Transverse colon (tissue), 4 donors: ENCODE measurements around the gene UBASH3B. TPM values are rescaled to one million over a fixed set of nuclear protein-coding genes. Genes with fewer than 3 reads are reported as not detected.

Experiments used
- DNase-seq: peaks from one replicate; pipeline ENCODE4 v3.0.0-alpha.2; 2019
- H3K27ac ChIP-seq, 4 donors: fragments of 200-600 bp; sonication (generic); 2 replicates each; pipeline ENCODE4 v1.5.1; 2016 to 2018; ENCODE audit warnings: inconsistent platforms in 4 of 4
- H3K27me3 ChIP-seq: fragments of 200-600 bp; sonication (generic); 2 replicates; pipeline ENCODE4 v1.5.1; 2017; ENCODE audit warnings: inconsistent platforms
- H3K36me3 ChIP-seq, 4 donors: fragments of 200-600 bp; sonication (generic); 2 replicates each; pipeline ENCODE4 v1.5.1; 2017 to 2019; ENCODE audit warnings: inconsistent platforms in 4 of 4
- H3K4me1 ChIP-seq, 4 donors: fragments of 200-600 bp; sonication (generic); 2 replicates each; pipeline ENCODE4 v1.5.1; 2017 to 2020; ENCODE audit warnings: inconsistent platforms in 4 of 4
- H3K4me3 ChIP-seq, 4 donors: fragments of 200-600 bp; sonication (generic); 1 replicate in 1 of 4; 2 replicates in 3 of 4; pipeline versions ENCODE4 v1.5.1 to v1.6.1; 2017 to 2019; ENCODE audit warnings: inconsistent platforms in 4 of 4
- H3K9me3 ChIP-seq, 2 donors: fragments of 200-600 bp; sonication (generic); 2 replicates each; pipeline ENCODE4 v1.5.1; 2017 to 2019; ENCODE audit warnings: inconsistent platforms in 2 of 2
- EP300 ChIP-seq: sonication (generic); formaldehyde crosslinking; IDR thresholded peaks from one replicate; pipeline ENCODE4 v1.6.1; 2017; ENCODE audit warnings: antibody characterized with exemption, low read depth
- POLR2A ChIP-seq: fragments of 450-650 bp; IDR thresholded peaks from one replicate; pipeline ENCODE4 v1.6.1; 2016; ENCODE audit warnings: antibody characterized with exemption, mild to moderate bottlenecking, moderate library complexity
- POLR2AphosphoS5 ChIP-seq, 3 donors: sonication (generic); formaldehyde crosslinking; IDR thresholded peaks; one replicate each; pipeline ENCODE4 v1.6.1; 2016; ENCODE audit warnings: antibody characterized with exemption in 3 of 3
- WGBS, 2 donors: methylation state at CpG; one replicate each; pipeline ENCODE4 v1.1.5; 2018; ENCODE audit warnings: low coverage in 1 of 2; 5-methylcytosine and 5-hydroxymethylcytosine counted together
- in situ Hi-C, 4 donors: fragments of 200-750 bp; cut with MboI; loops; one replicate each; pipeline versions ENCODE4 v1.15.0 to v1.15.1; 2017; ENCODE audit warnings: low sequenced_read_pairs in 3 of 4, low pct_ligation_motif_present in 1 of 4, low pct_unique_long_range_greater_than_20kb in 1 of 4
- intact Hi-C: fragments of 100-400 bp; cut with DNase I; formaldehyde crosslinking; loops from one replicate; pipeline ENCODE4 v1.15.1; 2023; ENCODE audit warnings: low total_unique reads
- total RNA-seq, 4 donors: library from RNA; depleted of rRNA; stranded (reverse); fragments of >200 nt; gene quantifications; one replicate each; pipeline ENCODE4 v1.1.0, GENCODE V29; 2016
- TF ChIP-seq, protein P1 (sequence below), 5 experiments: fragments of 200-600 bp in 3 of 5; fragments of 450-650 bp in 2 of 5; sonication (generic) in 3 of 5; IDR thresholded peaks; 1 replicate in 2 of 5; 2 replicates in 3 of 5; pipeline ENCODE4 v1.5.1; 2016 to 2017; ENCODE audit warnings: antibody characterized with exemption in 5 of 5, inconsistent platforms in 3 of 5, mild to moderate bottlenecking in 2 of 5, moderate library complexity in 1 of 5

UBASH3B gene
- total RNA-seq, 4 donors from 2014 or later, result 2.0 to 101 (median 17.0) TPM

- H3K27me3 ChIP-seq, result no peaks in the 10 kb centered on the region
- DNase-seq, result peak; percentile 35
- H3K9me3 ChIP-seq, result no peaks in the 10 kb centered on the region
- WGBS, 2 donors, result 47 to 73% methylated on average over 6 to 12 of the region's 12 CpGs
- in situ Hi-C loops, result no loop called here
- no peak overlapping the region for H3K4me3 ChIP-seq
- H3K27ac ChIP-seq, result peak overlapping the region; percentile 45 to 60 (median 54)
- TF ChIP-seq POLR2AphosphoS5 (IDR thresholded peaks at IDR 0.05) (peak in 1 of 3 donors; percentile 12), POLR2A (peak; percentile 17), EP300 (no peak)
- no peaks in the 10 kb centered on the region for H3K36me3 ChIP-seq
- intact Hi-C loops, result no loop called here
- H3K4me1 ChIP-seq, result peaks cover 0 to 14% (median 0%) of the 10 kb centered on the region in 4 donors
Observed at GRCh38 chr11:122741613-122742300, 86.2 kb downstream of the UBASH3B start.

GRCh38 chr11:122742301-122743018 lies 86.9 kb downstream of the UBASH3B start:
- WGBS, 2 donors, result 70 to 78% methylated on average over 2 to 11 of the region's 11 CpGs
- in situ Hi-C loops, result no loop called here
- Histone ChIP-seq H3K27ac (peak overlapping the region; percentile 45 to 60 (median 54)), H3K36me3 (no peaks in the 10 kb centered on the region), H3K4me3 (no peak overlapping the region), H3K9me3 (no peaks in the 10 kb centered on the region), H3K4me1 (peaks cover 0 to 14% (median 0%) of the 10 kb centered on the region in 4 donors), H3K27me3 (no peaks in the 10 kb centered on the region)
- DNase-seq, result no peak
- TF ChIP-seq EP300 (no peak), POLR2A (no peak), POLR2AphosphoS5 (IDR thresholded peaks at IDR 0.05) (no peak)
- TF ChIP-seq, protein P1, sequence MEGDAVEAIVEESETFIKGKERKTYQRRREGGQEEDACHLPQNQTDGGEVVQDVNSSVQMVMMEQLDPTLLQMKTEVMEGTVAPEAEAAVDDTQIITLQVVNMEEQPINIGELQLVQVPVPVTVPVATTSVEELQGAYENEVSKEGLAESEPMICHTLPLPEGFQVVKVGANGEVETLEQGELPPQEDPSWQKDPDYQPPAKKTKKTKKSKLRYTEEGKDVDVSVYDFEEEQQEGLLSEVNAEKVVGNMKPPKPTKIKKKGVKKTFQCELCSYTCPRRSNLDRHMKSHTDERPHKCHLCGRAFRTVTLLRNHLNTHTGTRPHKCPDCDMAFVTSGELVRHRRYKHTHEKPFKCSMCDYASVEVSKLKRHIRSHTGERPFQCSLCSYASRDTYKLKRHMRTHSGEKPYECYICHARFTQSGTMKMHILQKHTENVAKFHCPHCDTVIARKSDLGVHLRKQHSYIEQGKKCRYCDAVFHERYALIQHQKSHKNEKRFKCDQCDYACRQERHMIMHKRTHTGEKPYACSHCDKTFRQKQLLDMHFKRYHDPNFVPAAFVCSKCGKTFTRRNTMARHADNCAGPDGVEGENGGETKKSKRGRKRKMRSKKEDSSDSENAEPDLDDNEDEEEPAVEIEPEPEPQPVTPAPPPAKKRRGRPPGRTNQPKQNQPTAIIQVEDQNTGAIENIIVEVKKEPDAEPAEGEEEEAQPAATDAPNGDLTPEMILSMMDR (IDR thresholded peaks at IDR 0.05), result no peak
- intact Hi-C loops, result no loop called here

- DNase-seq, result no peak
- Histone ChIP-seq H3K27ac (peak overlapping the region; percentile 45 to 60 (median 54)), H3K27me3 (no peaks in the 10 kb centered on the region), H3K36me3 (no peaks in the 10 kb centered on the region), H3K4me1 (peaks cover 0 to 17% (median 0%) of the 10 kb centered on the region in 4 donors), H3K9me3 (no peaks in the 10 kb centered on the region), H3K4me3 (no peak overlapping the region)
- intact Hi-C loops, result no loop called here
- WGBS, 2 donors, result 92% methylated on average over 2 to 6 of the region's 6 CpGs
- in situ Hi-C loops, result no loop called here
- TF ChIP-seq, protein P1 (IDR thresholded peaks at IDR 0.05), result no peak
Observed at GRCh38 chr11:122743097-122743741, 87.7 kb downstream of the UBASH3B start.

GRCh38 chr11:122743949-122744348 lies 88.4 kb downstream of the UBASH3B start:
- no peaks in the 10 kb centered on the region for H3K36me3 ChIP-seq
- in situ Hi-C loops (no loop called here), intact Hi-C loops (no loop called here)
- WGBS, 2 donors, result 64% methylated on average over 5 of the region's 6 CpGs; no CpG with 5 or more reads in 1 of the 2 donors
- peak overlapping the region; percentile 45 to 60 (median 54) for H3K27ac ChIP-seq
- H3K4me3 ChIP-seq, result no peak overlapping the region
- H3K4me1 ChIP-seq, result peaks cover 0 to 17% (median 0%) of the 10 kb centered on the region in 4 donors
- peak; percentile 61 for DNase-seq
- TF ChIP-seq EP300 (no peak), POLR2A (peak; percentile 45), POLR2AphosphoS5 (IDR thresholded peaks at IDR 0.05) (peak in 2 of 3 donors; percentile 17 to 20)
- H3K27me3 ChIP-seq, result no peaks in the 10 kb centered on the region
- no peaks in the 10 kb centered on the region for H3K9me3 ChIP-seq

DNA sequence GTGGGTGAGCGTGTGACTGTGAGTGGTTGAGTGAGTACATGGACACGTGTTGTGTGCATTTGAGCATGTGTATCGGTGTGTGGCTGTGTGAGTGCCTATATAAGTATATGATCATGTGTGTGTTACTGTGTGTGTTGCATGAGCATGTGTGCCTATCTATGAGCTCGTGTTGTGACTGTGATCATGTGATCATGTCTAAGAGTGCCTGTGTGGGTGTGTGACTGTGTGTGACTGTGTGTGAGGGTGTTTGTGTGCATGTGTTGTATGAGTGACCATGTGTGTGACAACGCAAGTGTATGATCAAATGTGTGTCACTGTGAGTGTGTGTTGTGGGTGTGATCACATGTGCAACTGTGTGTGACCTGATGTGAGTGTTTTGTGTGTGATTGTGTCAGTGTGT lies 88.8 kb downstream of the UBASH3B start:
- TF ChIP-seq, protein P1 (IDR thresholded peaks at IDR 0.05), result no peak
- TF ChIP-seq POLR2AphosphoS5 (IDR thresholded peaks at IDR 0.05), result no peak
- no peak for TF ChIP-seq EP300
- TF ChIP-seq POLR2A, result no peak
- Histone ChIP-seq H3K9me3 (no peaks in the 10 kb centered on the region), H3K27ac (peak overlapping the region in 1 of 4 donors; percentile 28), H3K36me3 (no peaks in the 10 kb centered on the region), H3K27me3 (no peaks in the 10 kb centered on the region), H3K4me3 (no peak overlapping the region), H3K4me1 (peaks cover 0 to 17% (median 0%) of the 10 kb centered on the region in 4 donors)
- DNase-seq, result no peak
- 69 to 100% methylated on average over 2 to 5 of the region's 5 CpGs for WGBS, 2 donors
- intact Hi-C loops, result no loop called here
- in situ Hi-C loops, result no loop called here
